Activated B cell treated with CpG ODN at 0.5 μM for 24 hours (primary cell): ENCODE measurements around the gene ASPHD2. TPM values are rescaled to one million over a fixed set of nuclear protein-coding genes. Genes with fewer than 3 reads are reported as not detected.

ENCODE experiments used
- ATAC-seq: fragments of 200-7000 bp; cut with Tn5 transposase; one replicate; pipeline ENCODE4 v1.10.0; 2021; ENCODE audit warnings: low read depth, mild to moderate bottlenecking, moderate library complexity
- CTCF ChIA-PET: fragments of 350-600 bp; sonication (Branson Sonifier 250); formaldehyde crosslinking; loops from one replicate; lab custom pipeline; 2021; ENCODE audit warnings: antibody characterized with exemption; lab: Charles Lee
- POLR2A ChIA-PET: fragments of 350-600 bp; sonication (Branson Sonifier 250); formaldehyde crosslinking; loops from one replicate; lab custom pipeline; 2021; ENCODE audit warnings: antibody characterized with exemption; lab: Charles Lee
- DNase-seq: peaks from one replicate; pipeline ENCODE4 v3.0.0; 2022
- H3K27ac Mint-ChIP-seq: one replicate; pipeline ENCODE4 v1.8.0; 2020; ENCODE audit warnings: mixed read lengths
- H3K27me3 Mint-ChIP-seq: one replicate; pipeline ENCODE4 v1.8.0; 2021; ENCODE audit warnings: mixed read lengths
- H3K36me3 Mint-ChIP-seq: one replicate; pipeline ENCODE4 v1.8.0; 2021; ENCODE audit warnings: low read depth, mixed read lengths
- H3K4me1 Mint-ChIP-seq: one replicate; pipeline ENCODE4 v1.8.0; 2021; ENCODE audit warnings: mixed read lengths
- H3K4me3 Mint-ChIP-seq: one replicate; pipeline ENCODE4 v1.8.0; 2020; ENCODE audit warnings: mild to moderate bottlenecking, mixed read lengths
- H3K9me3 Mint-ChIP-seq: one replicate; pipeline ENCODE4 v1.8.0; 2020; ENCODE audit warnings: mixed read lengths
- intact Hi-C: fragments of 100-400 bp; cut with micrococcal nuclease; formaldehyde crosslinking; loops from one replicate; pipeline ENCODE4 v1.15.1; 2024
- total RNA-seq: library from RNA; stranded (reverse); gene quantifications from 2 replicates; pipeline ENCODE4 v1.2.3, GENCODE V29; 2022
- TF ChIP-seq, protein P1 (sequence below): fragments of 200-600 bp; IDR thresholded peaks from one replicate; pipeline ENCODE4 v1.8.0; 2022; ENCODE audit warnings: antibody characterized with exemption, mild to moderate bottlenecking

The ASPHD2 gene
- total RNA-seq, 1 donor from 2014 or later = 15.5 TPM

DNA sequence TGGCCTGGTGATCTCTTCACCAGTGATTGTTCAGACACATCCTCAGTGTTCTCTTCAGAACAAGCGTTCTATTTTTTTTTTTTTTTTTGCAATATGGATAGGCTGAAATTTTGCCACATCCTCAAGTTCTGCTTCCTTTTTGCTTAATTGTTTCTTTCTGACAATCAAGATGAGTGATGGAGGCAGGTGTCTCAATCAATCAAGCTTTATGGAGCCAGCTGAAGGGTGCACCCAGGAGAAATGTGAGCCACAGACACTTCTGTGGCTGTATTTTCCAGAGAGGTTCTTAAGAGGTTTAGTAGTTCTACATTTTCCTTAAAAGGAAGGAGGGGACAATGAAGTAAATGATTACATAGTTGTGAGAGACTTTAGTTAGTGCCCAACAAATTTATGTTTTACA is 43.9 kb upstream of the ASPHD2 start:
- intact Hi-C loops = no loop called here
- no peaks in the 10 kb centered on the region for H3K36me3 Mint-ChIP-seq
- no peak overlapping the region for H3K27ac Mint-ChIP-seq
- H3K9me3 Mint-ChIP-seq = no peaks in the 10 kb centered on the region
- H3K27me3 Mint-ChIP-seq = peaks cover 22% of the 10 kb centered on the region
- POLR2A ChIA-PET = no interaction called here
- no peak for DNase-seq
- ATAC-seq = no peak
- TF ChIP-seq, protein P1, sequence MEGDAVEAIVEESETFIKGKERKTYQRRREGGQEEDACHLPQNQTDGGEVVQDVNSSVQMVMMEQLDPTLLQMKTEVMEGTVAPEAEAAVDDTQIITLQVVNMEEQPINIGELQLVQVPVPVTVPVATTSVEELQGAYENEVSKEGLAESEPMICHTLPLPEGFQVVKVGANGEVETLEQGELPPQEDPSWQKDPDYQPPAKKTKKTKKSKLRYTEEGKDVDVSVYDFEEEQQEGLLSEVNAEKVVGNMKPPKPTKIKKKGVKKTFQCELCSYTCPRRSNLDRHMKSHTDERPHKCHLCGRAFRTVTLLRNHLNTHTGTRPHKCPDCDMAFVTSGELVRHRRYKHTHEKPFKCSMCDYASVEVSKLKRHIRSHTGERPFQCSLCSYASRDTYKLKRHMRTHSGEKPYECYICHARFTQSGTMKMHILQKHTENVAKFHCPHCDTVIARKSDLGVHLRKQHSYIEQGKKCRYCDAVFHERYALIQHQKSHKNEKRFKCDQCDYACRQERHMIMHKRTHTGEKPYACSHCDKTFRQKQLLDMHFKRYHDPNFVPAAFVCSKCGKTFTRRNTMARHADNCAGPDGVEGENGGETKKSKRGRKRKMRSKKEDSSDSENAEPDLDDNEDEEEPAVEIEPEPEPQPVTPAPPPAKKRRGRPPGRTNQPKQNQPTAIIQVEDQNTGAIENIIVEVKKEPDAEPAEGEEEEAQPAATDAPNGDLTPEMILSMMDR = no peak
- no peak overlapping the region for H3K4me3 Mint-ChIP-seq
- CTCF ChIA-PET = interaction anchor here (0.6 kb wide), 1 partner anchor 21 kb away, joined by 3 read pairs; no protein-coding TSS in a partner anchor
- no peaks in the 10 kb centered on the region for H3K4me1 Mint-ChIP-seq

DNA sequence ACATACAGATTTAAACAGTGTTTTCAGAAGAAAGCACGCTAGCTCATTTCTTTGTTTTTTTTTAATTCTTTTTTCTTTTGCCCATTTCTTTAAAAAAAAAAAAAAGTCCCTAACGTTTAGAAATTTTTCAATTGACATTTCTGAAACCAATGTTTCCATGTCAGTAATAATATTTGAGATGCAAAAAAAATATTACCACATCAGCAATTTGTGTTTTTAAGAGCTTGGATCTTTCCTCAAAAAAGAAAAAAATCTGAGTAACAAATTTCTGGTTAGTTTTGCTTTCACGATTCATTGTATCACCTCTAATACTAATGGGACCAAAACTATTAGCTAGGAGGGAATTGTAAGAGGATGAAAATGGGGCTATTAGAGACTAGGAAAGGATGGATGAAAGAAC is 39.9 kb upstream of the ASPHD2 start:
- Mint-ChIP-seq H3K4me1 (no peaks in the 10 kb centered on the region), H3K9me3 (no peaks in the 10 kb centered on the region), H3K36me3 (no peaks in the 10 kb centered on the region), H3K27ac (no peak overlapping the region), H3K27me3 (peaks cover 19% of the 10 kb centered on the region), H3K4me3 (no peak overlapping the region)
- DNase-seq (no peak), ATAC-seq (no peak)
- intact Hi-C loops = no loop called here
- CTCF ChIA-PET = interaction anchor here (0.6 to 1.4 kb wide), 2 partner anchors 23 to 73 kb away, joined by 3 read pairs; no protein-coding TSS in a partner anchor
- POLR2A ChIA-PET = no interaction called here
- TF ChIP-seq, protein P1 = no peak

DNA sequence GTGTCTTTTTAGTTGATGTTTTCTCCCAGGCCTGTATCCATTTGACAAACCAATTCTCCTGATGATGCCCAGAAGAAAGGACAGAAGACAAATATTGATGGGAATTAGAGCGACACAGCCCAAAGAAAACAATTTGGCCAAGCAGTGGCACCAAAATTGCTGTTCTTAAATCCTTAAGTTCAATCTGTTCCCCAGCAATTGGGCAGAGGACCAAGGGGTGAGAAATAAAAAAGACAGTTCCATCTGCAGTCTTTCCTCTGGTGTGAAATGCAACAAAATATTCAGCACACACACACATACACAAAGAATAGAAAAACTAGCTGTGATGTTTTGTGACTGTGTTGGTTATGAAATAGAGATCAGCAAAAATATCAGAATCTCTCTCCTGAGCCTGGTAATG is 38.0 kb upstream of the ASPHD2 start:
- DNase-seq (no peak), ATAC-seq (no peak)
- ChIA-PET CTCF (interaction anchor here (1.4 kb wide), 1 partner anchor 72 kb away, joined by 3 read pairs; no protein-coding TSS in a partner anchor), POLR2A (no interaction called here)
- TF ChIP-seq, protein P1 = no peak
- Mint-ChIP-seq H3K36me3 (no peaks in the 10 kb centered on the region), H3K27me3 (peaks cover 18% of the 10 kb centered on the region), H3K4me3 (no peak overlapping the region), H3K27ac (no peak overlapping the region), H3K4me1 (no peaks in the 10 kb centered on the region), H3K9me3 (no peaks in the 10 kb centered on the region)
- intact Hi-C loops = no loop called here

DNA sequence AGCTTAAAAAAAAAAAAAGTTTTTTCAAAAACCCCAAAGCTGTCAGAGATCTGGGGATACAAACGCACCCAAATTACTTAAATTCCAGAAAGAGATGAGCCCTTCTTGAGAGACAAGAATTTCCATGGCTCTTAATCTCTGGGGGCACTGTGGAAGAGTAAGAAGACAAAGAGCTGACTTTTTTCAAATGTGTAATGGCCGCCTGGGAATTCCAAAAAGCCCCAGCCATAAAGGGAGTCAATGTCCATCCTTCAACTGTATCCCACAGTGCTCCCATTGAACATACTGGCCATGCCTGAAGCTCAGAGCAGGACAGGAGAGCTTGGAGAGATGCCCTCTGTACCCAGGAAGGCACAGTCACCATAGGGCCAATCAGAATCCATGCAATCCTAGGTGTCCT is 37.4 kb upstream of the ASPHD2 start:
- Mint-ChIP-seq H3K27me3 (peaks cover 16% of the 10 kb centered on the region), H3K4me1 (no peaks in the 10 kb centered on the region), H3K9me3 (no peaks in the 10 kb centered on the region), H3K36me3 (no peaks in the 10 kb centered on the region), H3K4me3 (no peak overlapping the region), H3K27ac (no peak overlapping the region)
- TF ChIP-seq, protein P1 = no peak
- POLR2A ChIA-PET = no interaction called here
- CTCF ChIA-PET = interaction anchor here (1.4 to 1.7 kb wide), 3 partner anchors 27 to 71 kb away, joined by 3 to 4 read pairs (median 4); no protein-coding TSS in a partner anchor
- DNase-seq = no peak
- intact Hi-C loops = no loop called here
- no peak for ATAC-seq

DNA sequence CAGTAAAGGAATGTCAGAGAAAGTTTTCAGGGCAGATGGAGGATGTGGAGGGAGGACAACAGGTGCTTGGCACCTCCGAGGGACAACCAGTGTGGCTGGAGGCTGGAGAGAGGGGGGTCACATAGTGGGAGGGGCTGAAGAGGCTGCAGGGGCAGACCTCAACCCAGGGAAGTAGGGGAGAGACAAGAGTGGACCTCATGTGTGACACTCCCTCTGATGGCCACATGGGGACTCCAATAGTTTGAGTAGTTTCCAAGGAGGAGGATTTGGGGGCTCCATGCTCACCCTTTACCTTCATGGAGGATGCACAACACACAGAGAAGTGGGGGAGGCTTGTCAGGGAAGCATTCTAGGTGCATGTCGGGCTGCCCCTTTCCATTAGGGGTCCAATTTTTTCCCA is 35.1 kb upstream of the ASPHD2 start:
- H3K27ac Mint-ChIP-seq = no peak overlapping the region
- no peaks in the 10 kb centered on the region for H3K4me1 Mint-ChIP-seq
- ChIA-PET CTCF (no interaction called here), POLR2A (no interaction called here)
- peaks cover 10% of the 10 kb centered on the region for H3K27me3 Mint-ChIP-seq
- TF ChIP-seq, protein P1 = no peak
- no peaks in the 10 kb centered on the region for H3K36me3 Mint-ChIP-seq
- H3K9me3 Mint-ChIP-seq = no peaks in the 10 kb centered on the region
- no peak for DNase-seq
- H3K4me3 Mint-ChIP-seq = no peak overlapping the region
- intact Hi-C loops = no loop called here
- ATAC-seq = no peak
